ENCODE data around the gene KRT78. TPM values are rescaled to one million over a fixed set of nuclear protein-coding genes. Genes with fewer than 3 reads are reported as not detected.

KRT78 gene
- polyA plus RNA-seq, 3 donors: not detected

DNA sequence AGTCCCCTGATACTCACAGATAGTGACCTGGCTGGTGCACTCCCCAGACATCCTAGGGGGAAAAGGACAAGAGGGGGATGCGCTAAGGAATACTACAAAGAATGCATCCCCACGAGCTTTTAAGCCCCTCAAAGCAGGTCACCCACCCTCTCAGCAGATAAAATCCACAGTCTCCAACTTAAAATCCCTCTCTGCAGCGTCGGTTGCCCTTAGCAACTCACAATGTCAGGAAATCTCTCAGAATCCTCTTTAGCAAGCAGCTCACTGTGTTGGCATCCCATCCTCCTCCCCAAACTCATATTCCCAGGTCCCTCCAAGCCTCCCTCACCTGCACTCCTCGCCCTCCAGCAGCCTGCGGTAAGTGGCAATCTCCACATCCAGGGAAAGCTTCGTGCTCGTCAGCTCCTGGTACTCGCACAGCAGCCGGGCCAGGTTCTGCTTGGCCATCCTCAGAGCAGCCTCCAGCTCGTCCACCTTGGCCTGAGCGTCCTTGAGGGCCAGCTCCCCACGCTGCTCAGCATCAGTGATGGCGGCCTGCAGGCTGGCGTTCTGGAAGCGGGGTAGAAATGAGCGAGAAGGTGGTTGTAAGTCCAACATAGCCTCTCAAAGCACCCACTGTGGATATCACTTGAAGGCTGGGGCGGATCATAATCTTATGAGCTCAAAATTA lies 9.2 kb downstream of the KRT78 start:
- DNase-seq: no peak

DNA sequence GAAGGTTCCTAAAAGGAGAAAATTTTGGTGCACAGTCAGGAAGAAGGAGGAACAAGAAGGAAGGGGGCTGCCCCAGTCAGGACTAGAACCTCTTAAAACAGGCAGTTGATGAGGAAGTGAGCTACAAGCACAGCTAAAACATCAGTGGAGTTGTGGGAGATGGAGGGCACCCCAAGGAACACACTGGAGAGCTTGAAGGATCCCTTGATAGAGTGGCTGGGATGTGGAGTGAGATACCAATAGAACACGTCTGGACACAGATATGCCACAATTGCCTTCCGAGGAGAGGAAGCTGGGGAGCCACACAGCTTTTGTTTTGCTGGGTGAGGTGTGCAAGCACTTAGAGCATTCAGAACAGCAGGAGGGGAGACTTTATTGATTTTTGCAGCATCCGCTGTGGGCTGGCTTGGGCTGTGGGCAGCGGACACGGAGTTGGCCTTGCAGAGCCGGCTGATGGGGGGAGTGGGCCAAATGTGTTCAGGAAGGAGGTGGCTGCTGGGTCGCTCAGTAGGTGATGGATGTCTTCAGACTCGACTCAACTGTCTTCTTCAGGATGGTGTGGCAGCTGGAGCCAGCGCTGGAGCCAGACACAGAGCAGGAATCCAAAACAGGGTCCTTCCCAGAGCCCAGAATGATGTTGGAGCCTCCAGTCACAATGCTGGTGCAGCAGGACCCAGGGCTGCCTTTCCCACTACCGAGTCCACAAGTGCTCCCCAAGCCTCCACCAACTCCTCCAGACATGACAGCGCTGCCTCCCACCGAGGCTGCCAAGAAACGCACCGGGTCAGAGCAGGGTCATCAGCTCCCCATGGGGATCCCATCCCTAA lies 10.0 kb downstream of the KRT78 start:
- DNase-seq: no peak

- DNase-seq: no peak
Observed at GRCh38 chr12:52837781-52838608, 10.8 kb downstream of the KRT78 start.

DNA sequence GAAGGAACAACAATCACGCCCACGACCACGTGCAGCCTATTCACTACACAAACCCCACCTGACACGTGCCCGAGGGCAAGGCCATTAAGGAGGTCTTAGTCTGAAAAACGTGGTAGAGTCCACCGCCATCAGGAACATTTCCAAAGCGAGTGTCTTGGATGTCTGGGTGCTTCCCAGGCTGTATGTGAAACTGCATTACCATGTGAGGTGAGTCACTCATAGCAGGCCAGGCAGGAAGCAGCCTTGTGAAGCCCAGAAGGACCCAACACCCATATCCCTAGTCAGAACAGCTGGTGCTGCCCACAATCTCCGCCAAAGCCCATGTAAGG lies 11.4 kb downstream of the KRT78 start:
- DNase-seq: no peak

DNA sequence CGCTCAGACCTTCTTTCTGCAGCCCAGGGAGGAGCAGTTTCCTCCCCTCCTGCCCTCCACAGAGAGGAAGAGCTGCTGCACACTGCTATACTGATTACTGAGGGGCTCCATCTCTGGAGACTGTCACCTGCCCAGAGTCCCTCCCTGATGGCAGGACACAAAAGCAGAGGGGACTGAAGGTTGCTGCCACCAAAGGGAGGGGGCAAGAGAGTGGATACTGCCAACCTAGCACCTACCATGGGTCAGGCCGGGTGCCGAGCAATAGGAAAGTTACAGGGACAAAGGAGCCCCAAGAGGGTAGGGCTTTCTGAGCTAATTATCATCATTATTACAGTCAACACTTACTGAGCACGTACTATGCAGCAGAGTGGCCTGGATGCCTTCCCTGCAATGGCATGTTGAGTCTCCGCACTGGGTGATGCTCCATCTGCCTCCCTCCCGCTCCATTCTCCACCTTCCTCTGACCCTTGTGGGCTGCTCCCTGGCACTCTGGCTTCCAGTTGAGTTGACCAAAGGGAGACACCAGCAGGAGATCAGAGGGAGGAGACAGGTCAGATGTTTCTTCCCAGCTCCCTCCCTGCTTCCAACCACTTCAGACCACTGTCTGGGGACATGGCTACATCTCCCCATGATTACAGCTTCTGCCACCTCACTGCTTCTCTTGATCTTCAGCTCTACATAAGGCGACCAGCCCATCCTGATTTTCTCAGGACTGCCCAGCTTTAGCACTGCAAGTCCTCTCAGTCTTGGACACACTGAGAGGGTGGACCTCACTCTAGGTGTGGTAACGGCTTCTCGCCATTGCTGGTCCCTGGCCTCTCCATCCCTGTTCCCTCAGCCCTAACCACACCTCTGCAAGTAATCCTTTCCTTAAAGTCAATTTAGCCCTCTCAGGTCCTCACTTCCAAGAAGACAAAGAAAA lies 12.0 kb downstream of the KRT78 start:
- no peak for DNase-seq

DNA sequence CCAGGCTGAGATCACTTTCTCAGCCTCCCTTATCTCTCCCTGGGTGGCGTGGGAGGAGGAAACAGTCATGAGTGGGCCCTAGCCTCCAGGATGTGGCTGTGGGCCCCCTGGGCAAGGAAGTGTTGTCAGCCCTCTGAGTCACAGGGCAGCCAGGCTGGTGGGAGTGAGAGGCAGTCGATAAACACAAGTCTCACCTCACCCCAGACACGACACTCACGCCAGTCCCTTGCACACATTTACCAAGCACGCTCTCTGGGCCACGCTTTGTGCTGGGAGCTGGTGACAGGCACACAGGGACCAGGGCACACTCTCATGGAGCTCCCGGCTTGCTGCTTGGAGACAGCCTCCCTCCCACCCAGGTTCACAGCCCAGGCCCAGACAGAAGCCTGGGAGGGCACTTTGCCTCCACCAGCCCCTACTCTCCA lies 12.7 kb downstream of the KRT78 start:
- no peak for DNase-seq

- no peak for DNase-seq
Observed at GRCh38 chr12:52835271-52836041, 13.3 kb downstream of the KRT78 start.

GRCh38 chr12:52834727-52835001 lies 14.1 kb downstream of the KRT78 start:
- DNase-seq: no peak

DNA sequence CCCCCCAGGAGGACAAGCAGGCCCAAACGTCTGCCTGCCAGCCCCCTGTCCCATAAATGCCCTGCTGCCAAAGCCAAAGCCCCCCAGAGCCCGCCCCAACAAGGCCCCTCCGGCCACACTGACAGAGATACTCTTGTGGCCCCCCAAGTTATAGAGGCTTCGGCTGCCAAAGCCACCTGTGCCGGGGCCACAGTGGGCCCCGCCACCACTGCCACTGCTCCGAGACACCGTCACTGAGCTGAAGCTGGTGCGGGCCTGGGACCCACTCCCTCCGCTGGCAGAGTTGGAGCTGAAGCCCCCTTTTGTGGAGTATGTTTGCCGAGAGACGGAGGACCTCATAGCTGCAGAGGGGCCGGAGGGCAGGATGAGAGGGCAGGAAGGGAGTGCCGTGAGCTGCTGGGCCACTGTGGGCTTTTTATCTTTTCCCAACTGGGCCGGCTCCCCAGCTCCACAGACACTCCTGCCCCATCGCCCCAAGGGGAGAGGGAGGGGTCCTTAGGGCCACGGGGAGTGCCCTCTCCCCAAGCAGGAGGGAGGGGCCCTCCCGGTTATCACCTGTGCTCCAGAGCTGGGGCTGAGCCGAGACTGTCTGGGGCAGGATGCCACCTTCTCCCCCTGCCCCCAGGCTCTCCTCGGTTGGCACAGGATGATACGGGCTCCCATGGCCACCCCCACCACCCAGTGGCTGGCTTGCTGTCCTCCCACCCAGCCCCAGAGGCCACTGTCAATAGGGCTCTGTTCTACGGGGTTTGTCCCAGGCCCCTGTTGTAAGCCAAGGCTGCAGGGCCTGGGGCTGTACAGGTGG lies 14.7 kb downstream of the KRT78 start, which contains the start of gene KRT79:
KRT79 (minus strand) TSS at position 390 of the 805 bp plus-strand sequence; CDS start at position 339, 51 bp downstream.
- no peak for DNase-seq

GRCh38 chr12:52832985-52833905 lies 15.5 kb downstream of the KRT78 start:
- DNase-seq: no peak

DNA sequence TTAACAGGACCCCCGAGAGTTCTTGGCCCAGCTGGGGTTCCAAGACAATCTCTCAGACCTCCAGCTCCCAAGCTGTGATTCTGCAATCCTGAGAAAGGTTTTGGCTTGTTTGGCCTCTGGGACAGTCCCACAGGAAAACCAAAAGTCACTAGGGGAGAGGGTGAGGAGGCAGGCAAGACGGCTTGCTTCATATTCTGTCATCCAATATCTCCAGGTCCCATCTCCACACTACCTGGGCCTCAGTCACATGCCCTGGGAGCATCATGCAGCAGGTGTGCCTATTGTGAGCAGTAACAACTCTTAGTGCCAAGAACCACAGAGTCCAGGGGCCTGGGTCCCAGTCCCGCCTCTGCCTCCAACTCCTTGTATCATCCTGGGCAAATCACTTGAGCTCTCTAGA lies 16.3 kb downstream of the KRT78 start:
- no peak for DNase-seq

DNA sequence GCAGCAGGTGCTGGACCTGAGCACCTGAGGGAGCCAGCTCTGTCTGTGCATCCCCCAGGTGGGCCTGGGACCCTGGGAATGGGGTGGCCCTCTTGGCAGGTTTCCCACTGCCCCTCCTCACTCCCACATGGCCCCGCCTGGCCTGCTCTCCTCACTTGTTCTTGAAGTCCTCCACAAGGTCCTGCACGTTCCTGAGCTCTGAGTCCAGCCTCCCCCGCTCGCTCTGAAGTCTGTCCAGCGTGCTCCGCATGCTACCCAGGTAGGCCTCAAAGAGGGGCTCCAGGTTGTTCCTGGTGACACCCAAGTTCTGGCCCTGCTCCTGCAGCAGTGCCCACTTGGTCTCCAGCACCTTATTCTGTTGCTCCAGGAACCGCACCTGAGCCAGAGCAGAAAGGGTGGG lies 17.5 kb downstream of the KRT78 start:
- DNase-seq: no peak

- no peak for DNase-seq
Observed at GRCh38 chr12:52829986-52830770, 18.6 kb downstream of the KRT78 start.

GRCh38 chr12:52828591-52829021 lies 20.2 kb downstream of the KRT78 start:
- DNase-seq: no peak

- no peak for DNase-seq
Observed at GRCh38 chr12:52828156-52828555, 20.6 kb downstream of the KRT78 start.

DNA sequence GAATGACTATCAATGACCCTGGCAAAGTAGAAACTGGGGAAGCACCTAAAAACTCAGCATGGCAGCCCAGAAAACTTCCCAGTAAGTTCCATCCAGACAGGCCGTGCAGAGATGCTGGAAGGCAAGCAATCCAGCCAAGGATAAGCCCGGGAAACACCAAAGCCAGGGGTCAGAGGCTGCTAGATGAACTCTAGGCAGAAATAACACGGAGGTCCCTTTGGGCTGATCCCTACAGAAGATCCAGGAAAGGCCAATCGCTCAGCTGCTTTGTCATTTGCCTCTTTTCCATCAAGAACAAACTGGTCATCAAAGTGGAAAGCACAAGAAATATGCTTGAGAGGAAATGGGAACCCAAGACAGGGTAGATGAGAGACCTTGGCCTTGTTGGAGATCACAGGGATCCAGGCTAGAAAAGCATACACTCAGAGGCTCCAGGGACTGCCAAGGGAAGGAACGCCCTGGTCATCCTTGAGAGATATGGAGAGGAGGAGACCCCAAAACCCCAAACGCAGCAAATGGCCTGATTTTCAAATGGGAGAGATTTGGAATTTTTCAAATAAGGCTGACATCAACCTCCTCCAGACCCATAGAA lies 21.2 kb downstream of the KRT78 start:
- DNase-seq: no peak
